Measurements from ENCODE around the gene CLHC1.

- TF ChIP-seq ZBTB17 (tag by site-specific recombination; IDR thresholded peaks at IDR 0.05) (no peak), ZNF341 (tag by site-specific recombination; IDR thresholded peaks at IDR 0.05; ENCODE audit: low read depth) (no peak), CTCF (tag by site-specific recombination; IDR thresholded peaks at IDR 0.05) (no peak), ZNF280D (tag by site-specific recombination; IDR thresholded peaks at IDR 0.05) (no peak), ZNF549 (tag by site-specific recombination; IDR thresholded peaks at IDR 0.05) (no peak), ZNF202 (tag by site-specific recombination; IDR thresholded peaks at IDR 0.05; ENCODE audit: borderline replicate concordance) (no peak), ZBTB20 (tag by site-specific recombination; IDR thresholded peaks at IDR 0.05) (no peak), PBX3 (CRISPR knock-in tag; IDR thresholded peaks at IDR 0.05) (no peak), ATF2 (tag by site-specific recombination; IDR thresholded peaks at IDR 0.05; ENCODE audit: low read depth) (no peak), KLF16 (tag by site-specific recombination; IDR thresholded peaks at IDR 0.05) (no peak), YY1 (tag by site-specific recombination; IDR thresholded peaks at IDR 0.05) (no peak), ELK4 (IDR thresholded peaks at IDR 0.05; ENCODE audit: borderline replicate concordance, low read depth, low read length) (no peak), ZNF133 (tag by site-specific recombination; IDR thresholded peaks at IDR 0.05) (no peak)
These were observed 5.0 kb upstream of the CLHC1 start for GRCh38 chr2:55236992-55237543.

Data from HEK293 (cell line).